GM12878 (cell line): Measurements from ENCODE around the gene ADAMTSL5. TPM values are rescaled to one million over a fixed set of nuclear protein-coding genes. Genes with fewer than 3 reads are reported as not detected.

ENCODE experiments used
- BRCA1 ChIP-seq: IDR thresholded peaks from 2 replicates; pipeline ENCODE4 v1.6.1; 2011; ENCODE audit warnings: low read depth, low read length, improper control_type of control experiment
- CHD2 ChIP-seq: IDR thresholded peaks from 2 replicates; pipeline ENCODE4 v1.6.1; 2011; ENCODE audit warnings: low read depth, low read length, improper control_type of control experiment, borderline replicate concordance
- DPF2 ChIP-seq: fragments of 450-650 bp; IDR thresholded peaks from 2 replicates; pipeline ENCODE4 v1.6.1; 2017; ENCODE audit warnings: mild to moderate bottlenecking
- E2F4 ChIP-seq: IDR thresholded peaks from 2 replicates; pipeline ENCODE4 v1.6.1; 2012; ENCODE audit warnings: low read depth, low read length, improper control_type of control experiment
- FOXK2 ChIP-seq: fragments of 450-650 bp; IDR thresholded peaks from 2 replicates; pipeline ENCODE4 v1.6.1; 2017; ENCODE audit warnings: mild to moderate bottlenecking, moderate library complexity
- IKZF2 ChIP-seq, 2 experiments: fragments of 450-650 bp; IDR thresholded peaks; 2 replicates each; pipeline ENCODE4 v1.6.1; 2017; ENCODE audit warnings: mild to moderate bottlenecking in 2 of 2, moderate library complexity in 2 of 2
- MAX ChIP-seq: IDR thresholded peaks from 2 replicates; pipeline ENCODE4 v1.6.1; 2012; ENCODE audit warnings: low read depth, low read length, improper control_type of control experiment
- MYB ChIP-seq: fragments of 150-350 bp; IDR thresholded peaks from 2 replicates; pipeline ENCODE4 v1.6.1; 2014; ENCODE audit warnings: mild to moderate bottlenecking, low read depth, low read length, borderline replicate concordance
- MYC ChIP-seq: IDR thresholded peaks from 2 replicates; pipeline ENCODE4 v1.6.1; 2011; ENCODE audit warnings: mild to moderate bottlenecking, low read length, moderate library complexity, inconsistent platforms; ENCODE audit not compliant: insufficient read depth, insufficient replicate concordance, insufficient read length, severe bottlenecking
- PAX8 ChIP-seq: fragments of 450-650 bp; IDR thresholded peaks from 2 replicates; pipeline ENCODE4 v1.6.1; 2017; ENCODE audit warnings: mild to moderate bottlenecking, moderate library complexity
- RFX5 ChIP-seq: IDR thresholded peaks from 2 replicates; pipeline ENCODE4 v1.6.1; 2011; ENCODE audit warnings: low read depth, low read length, improper control_type of control experiment
- RUNX3 ChIP-seq: IDR thresholded peaks from 2 replicates; pipeline ENCODE4 v1.6.1; 2012; ENCODE audit warnings: low read length, inconsistent platforms
- SMARCA5 ChIP-seq: fragments of 450-650 bp; IDR thresholded peaks from 2 replicates; pipeline ENCODE4 v1.6.1; 2017; ENCODE audit warnings: mild to moderate bottlenecking
- ZBED1 ChIP-seq: IDR thresholded peaks from 2 replicates; pipeline ENCODE4 v1.6.1; 2016; ENCODE audit warnings: borderline replicate concordance
- ZNF217 ChIP-seq: fragments of 450-650 bp; IDR thresholded peaks from 2 replicates; pipeline ENCODE4 v1.6.1; 2017; ENCODE audit warnings: antibody characterized with exemption, mild to moderate bottlenecking
- ZNF687 ChIP-seq: fragments of 450-650 bp; IDR thresholded peaks from 2 replicates; pipeline ENCODE4 v1.6.1; 2017; ENCODE audit warnings: mild to moderate bottlenecking, moderate library complexity
- polyA plus RNA-seq, 11 experiments: library from polyadenylated mRNA; depleted of rRNA in 4 of 11; unstranded in 6 of 11; stranded (reverse) in 5 of 11; fragments of >200 nt; fragmentation: Nextera tagmentation in 4 of 11; fragmentation: Illumina TruSeq in 1 of 11; extraction: Ambion mirVana in 4 of 11; extraction: Trizol in 1 of 11; gene quantifications; 1 replicate in 1 of 11; 2 replicates in 10 of 11; pipeline versions ENCODE4 v1.2.1 to v1.2.3, GENCODE V29; 2011 to 2016; ENCODE audit warnings: inconsistent platforms in 2 of 11, missing spikeins in 2 of 11, low read depth in 1 of 11
- total RNA-seq, 4 experiments: library from RNA; depleted of rRNA in 3 of 4; stranded (reverse); fragments of >200 nt in 3 of 4; fragmentation: Illumina TruSeq in 1 of 4; extraction: Trizol in 1 of 4; gene quantifications; 2 replicates each; pipeline versions ENCODE4 v1.2.1 to v1.2.3, GENCODE V29; 2013 to 2021
- TF ChIP-seq, protein P1 (sequence below): fragments of 450-650 bp; IDR thresholded peaks from 2 replicates; pipeline ENCODE4 v1.6.1; 2016; ENCODE audit warnings: mild to moderate bottlenecking
- TF ChIP-seq, protein P2 (sequence below): IDR thresholded peaks from 2 replicates; pipeline ENCODE4 v1.6.1; 2011; ENCODE audit warnings: low read depth, low read length, improper control_type of control experiment, borderline replicate concordance
- TF ChIP-seq, protein P3 (sequence below): fragments of 450-650 bp; formaldehyde crosslinking; IDR thresholded peaks from 2 replicates; pipeline ENCODE4 v1.4.0; 2020; ENCODE audit warnings: mild to moderate bottlenecking, moderate library complexity

ADAMTSL5 gene
- total and polyA plus RNA-seq, 10 of the 15 experiments (the other 5 are each of a cell fraction or from before 2014, with no cell fraction given), result 0.04 to 0.83 (median 0.32) TPM; not detected in 4

GRCh38 chr19:1507763-1508506, 4.9 kb downstream of the ADAMTSL5 start (continued):
- peak; percentile 43; the same call in 1 of the 2 replicates for TF ChIP-seq CHD2
- TF ChIP-seq BRCA1, result no peak
- no peak for TF ChIP-seq MAX
- TF ChIP-seq ZNF687, result peak; percentile 45; the same call in 1 of the 2 replicates
- TF ChIP-seq RUNX3, result no peak
- TF ChIP-seq, protein P1, sequence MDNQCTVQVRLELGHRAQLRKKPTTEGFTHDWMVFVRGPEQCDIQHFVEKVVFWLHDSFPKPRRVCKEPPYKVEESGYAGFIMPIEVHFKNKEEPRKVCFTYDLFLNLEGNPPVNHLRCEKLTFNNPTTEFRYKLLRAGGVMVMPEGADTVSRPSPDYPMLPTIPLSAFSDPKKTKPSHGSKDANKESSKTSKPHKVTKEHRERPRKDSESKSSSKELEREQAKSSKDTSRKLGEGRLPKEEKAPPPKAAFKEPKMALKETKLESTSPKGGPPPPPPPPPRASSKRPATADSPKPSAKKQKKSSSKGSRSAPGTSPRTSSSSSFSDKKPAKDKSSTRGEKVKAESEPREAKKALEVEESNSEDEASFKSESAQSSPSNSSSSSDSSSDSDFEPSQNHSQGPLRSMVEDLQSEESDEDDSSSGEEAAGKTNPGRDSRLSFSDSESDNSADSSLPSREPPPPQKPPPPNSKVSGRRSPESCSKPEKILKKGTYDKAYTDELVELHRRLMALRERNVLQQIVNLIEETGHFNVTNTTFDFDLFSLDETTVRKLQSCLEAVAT, result no peak
- no peak for TF ChIP-seq MYC
- no peak for TF ChIP-seq SMARCA5
- TF ChIP-seq ZNF217, result no peak
- TF ChIP-seq E2F4, result no peak
- TF ChIP-seq ZBED1, result no peak
- TF ChIP-seq IKZF2 (IDR thresholded peaks at IDR 0.05), result no peak
- TF ChIP-seq DPF2, result no peak
- TF ChIP-seq, protein P2, sequence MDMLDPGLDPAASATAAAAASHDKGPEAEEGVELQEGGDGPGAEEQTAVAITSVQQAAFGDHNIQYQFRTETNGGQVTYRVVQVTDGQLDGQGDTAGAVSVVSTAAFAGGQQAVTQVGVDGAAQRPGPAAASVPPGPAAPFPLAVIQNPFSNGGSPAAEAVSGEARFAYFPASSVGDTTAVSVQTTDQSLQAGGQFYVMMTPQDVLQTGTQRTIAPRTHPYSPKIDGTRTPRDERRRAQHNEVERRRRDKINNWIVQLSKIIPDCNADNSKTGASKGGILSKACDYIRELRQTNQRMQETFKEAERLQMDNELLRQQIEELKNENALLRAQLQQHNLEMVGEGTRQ, result no peak
- TF ChIP-seq, protein P3, sequence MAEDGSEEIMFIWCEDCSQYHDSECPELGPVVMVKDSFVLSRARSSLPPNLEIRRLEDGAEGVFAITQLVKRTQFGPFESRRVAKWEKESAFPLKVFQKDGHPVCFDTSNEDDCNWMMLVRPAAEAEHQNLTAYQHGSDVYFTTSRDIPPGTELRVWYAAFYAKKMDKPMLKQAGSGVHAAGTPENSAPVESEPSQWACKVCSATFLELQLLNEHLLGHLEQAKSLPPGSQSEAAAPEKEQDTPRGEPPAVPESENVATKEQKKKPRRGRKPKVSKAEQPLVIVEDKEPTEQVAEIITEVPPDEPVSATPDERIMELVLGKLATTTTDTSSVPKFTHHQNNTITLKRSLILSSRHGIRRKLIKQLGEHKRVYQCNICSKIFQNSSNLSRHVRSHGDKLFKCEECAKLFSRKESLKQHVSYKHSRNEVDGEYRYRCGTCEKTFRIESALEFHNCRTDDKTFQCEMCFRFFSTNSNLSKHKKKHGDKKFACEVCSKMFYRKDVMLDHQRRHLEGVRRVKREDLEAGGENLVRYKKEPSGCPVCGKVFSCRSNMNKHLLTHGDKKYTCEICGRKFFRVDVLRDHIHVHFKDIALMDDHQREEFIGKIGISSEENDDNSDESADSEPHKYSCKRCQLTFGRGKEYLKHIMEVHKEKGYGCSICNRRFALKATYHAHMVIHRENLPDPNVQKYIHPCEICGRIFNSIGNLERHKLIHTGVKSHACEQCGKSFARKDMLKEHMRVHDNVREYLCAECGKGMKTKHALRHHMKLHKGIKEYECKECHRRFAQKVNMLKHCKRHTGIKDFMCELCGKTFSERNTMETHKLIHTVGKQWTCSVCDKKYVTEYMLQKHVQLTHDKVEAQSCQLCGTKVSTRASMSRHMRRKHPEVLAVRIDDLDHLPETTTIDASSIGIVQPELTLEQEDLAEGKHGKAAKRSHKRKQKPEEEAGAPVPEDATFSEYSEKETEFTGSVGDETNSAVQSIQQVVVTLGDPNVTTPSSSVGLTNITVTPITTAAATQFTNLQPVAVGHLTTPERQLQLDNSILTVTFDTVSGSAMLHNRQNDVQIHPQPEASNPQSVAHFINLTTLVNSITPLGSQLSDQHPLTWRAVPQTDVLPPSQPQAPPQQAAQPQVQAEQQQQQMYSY (CRISPR knock-in tag), result no peak
- no peak for TF ChIP-seq MYB
- no peak for TF ChIP-seq FOXK2
- TF ChIP-seq PAX8, result no peak
- TF ChIP-seq RFX5, result no peak
